ENCODE data around the gene TXNL4B. TPM values are rescaled to one million over a fixed set of nuclear protein-coding genes. Genes with fewer than 3 reads are reported as not detected.

Gene TXNL4B
- total and polyA plus RNA-seq, 2 donors from 2014 or later: 11.9 to 16.1 TPM

DNA sequence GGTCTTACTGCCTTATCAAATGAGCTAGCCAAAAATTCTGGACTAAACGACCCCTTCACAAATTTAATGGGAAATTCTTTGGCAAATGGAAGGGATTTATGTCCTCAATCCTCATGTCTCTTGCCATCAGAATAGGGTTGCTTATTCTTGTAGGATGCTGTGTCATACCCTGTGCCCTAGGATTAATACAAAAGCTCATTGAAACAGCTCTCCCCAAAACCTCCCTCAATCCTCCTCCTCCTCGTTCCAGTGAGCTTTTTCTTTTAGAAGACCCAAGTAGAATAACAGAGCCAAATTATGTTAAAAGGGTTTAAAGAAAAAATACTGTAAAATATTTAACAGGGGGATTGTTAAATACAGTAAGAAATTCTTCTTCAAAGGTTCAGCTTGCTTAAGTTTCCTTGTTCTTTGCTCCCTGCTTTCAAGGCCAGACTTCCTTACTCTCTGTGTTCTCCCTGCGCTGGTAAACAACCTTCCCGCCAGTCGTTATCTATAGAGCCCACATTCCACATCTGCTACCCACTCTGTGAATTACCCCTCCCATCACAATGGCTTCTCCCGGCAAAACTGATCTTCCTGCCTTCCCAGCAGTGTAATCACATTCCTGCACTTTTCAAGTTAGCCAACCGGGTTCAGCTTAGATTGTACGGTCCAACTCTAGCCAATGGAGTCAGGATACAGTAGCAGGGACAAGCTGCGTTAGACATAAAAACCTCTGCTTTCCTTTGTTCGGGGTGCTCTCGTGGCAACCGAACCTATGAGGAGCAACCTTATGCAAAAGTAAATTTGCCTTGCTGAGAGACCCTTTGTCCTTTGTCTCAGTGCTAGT lies 20.7 kb downstream of the TXNL4B start:
- H3K4me3 ChIP-seq (ENCODE audit: low read length in 3 of 3): no peak overlapping the region
- no peaks in the 10 kb centered on the region for H3K27me3 ChIP-seq (ENCODE audit: control insufficient read depth, insufficient read depth, low read length)
- no peak overlapping the region for H3K9ac ChIP-seq (ENCODE audit: low read length in 3 of 3)
- H3K36me3 ChIP-seq (ENCODE audit: control insufficient read depth in 2 of 3, insufficient read depth in 3 of 3, low read length in 3 of 3): no peaks in the 10 kb centered on the region
- no peak overlapping the region for H3K27ac ChIP-seq (ENCODE audit: low read depth in 2 of 2, low read length in 2 of 2)
- intact Hi-C loops (cut with DNase I): no loop called here
- H3K9me3 ChIP-seq (ENCODE audit: control insufficient read depth in 2 of 3, insufficient read depth in 1 of 3, low read length in 3 of 3): no peaks in the 10 kb centered on the region
- FAIRE-seq: no peak
- peak in 1 of 5 donors; percentile 8 for DNase-seq
- TF ChIP-seq, protein P1, sequence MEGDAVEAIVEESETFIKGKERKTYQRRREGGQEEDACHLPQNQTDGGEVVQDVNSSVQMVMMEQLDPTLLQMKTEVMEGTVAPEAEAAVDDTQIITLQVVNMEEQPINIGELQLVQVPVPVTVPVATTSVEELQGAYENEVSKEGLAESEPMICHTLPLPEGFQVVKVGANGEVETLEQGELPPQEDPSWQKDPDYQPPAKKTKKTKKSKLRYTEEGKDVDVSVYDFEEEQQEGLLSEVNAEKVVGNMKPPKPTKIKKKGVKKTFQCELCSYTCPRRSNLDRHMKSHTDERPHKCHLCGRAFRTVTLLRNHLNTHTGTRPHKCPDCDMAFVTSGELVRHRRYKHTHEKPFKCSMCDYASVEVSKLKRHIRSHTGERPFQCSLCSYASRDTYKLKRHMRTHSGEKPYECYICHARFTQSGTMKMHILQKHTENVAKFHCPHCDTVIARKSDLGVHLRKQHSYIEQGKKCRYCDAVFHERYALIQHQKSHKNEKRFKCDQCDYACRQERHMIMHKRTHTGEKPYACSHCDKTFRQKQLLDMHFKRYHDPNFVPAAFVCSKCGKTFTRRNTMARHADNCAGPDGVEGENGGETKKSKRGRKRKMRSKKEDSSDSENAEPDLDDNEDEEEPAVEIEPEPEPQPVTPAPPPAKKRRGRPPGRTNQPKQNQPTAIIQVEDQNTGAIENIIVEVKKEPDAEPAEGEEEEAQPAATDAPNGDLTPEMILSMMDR (IDR thresholded peaks at IDR 0.05; ENCODE audit: borderline replicate concordance, extremely low read depth, insufficient read depth): no peak
- H3K4me1 ChIP-seq (ENCODE audit: control insufficient read depth in 2 of 3, insufficient read depth in 2 of 3, low read depth in 1 of 3, low read length in 3 of 3): no peaks in the 10 kb centered on the region

- intact Hi-C loops (cut with DNase I): no loop called here
- TF ChIP-seq, protein P1 (IDR thresholded peaks at IDR 0.05; ENCODE audit: borderline replicate concordance, extremely low read depth, insufficient read depth): no peak
- no peak overlapping the region for H3K9ac ChIP-seq (ENCODE audit: low read length in 3 of 3)
- H3K9me3 ChIP-seq (ENCODE audit: control insufficient read depth in 2 of 3, insufficient read depth in 1 of 3, low read length in 3 of 3): no peaks in the 10 kb centered on the region
- H3K27ac ChIP-seq (ENCODE audit: low read depth in 2 of 2, low read length in 2 of 2): no peak overlapping the region
- H3K36me3 ChIP-seq (ENCODE audit: control insufficient read depth in 2 of 3, insufficient read depth in 3 of 3, low read length in 3 of 3): no peaks in the 10 kb centered on the region
- DNase-seq (no peak), FAIRE-seq (no peak)
- no peaks in the 10 kb centered on the region for H3K27me3 ChIP-seq (ENCODE audit: control insufficient read depth, insufficient read depth, low read length)
- H3K4me1 ChIP-seq (ENCODE audit: control insufficient read depth in 2 of 3, insufficient read depth in 2 of 3, low read depth in 1 of 3, low read length in 3 of 3): no peaks in the 10 kb centered on the region
- no peak overlapping the region for H3K4me3 ChIP-seq (ENCODE audit: low read length in 3 of 3)
These were observed 24.5 kb downstream of the TXNL4B start for GRCh38 chr16:72068930-72069329.

- FAIRE-seq: peak; percentile 92
- peak in 2 of 5 donors; percentile 31 to 68 for DNase-seq
- intact Hi-C loops (cut with DNase I): no loop called here
These were observed 26.7 kb downstream of the TXNL4B start for GRCh38 chr16:72066747-72067146.

More at GRCh38 chr16:72066747-72067146, 26.7 kb downstream of the TXNL4B start:
- no peaks in the 10 kb centered on the region for H3K36me3 ChIP-seq (ENCODE audit: control insufficient read depth in 2 of 3, insufficient read depth in 3 of 3, low read length in 3 of 3)
- TF ChIP-seq, protein P1 (IDR thresholded peaks at IDR 0.05; ENCODE audit: borderline replicate concordance, extremely low read depth, insufficient read depth): peak; percentile 72
- H3K27me3 ChIP-seq (ENCODE audit: control insufficient read depth, insufficient read depth, low read length): no peaks in the 10 kb centered on the region
- H3K27ac ChIP-seq (ENCODE audit: low read depth in 2 of 2, low read length in 2 of 2): no peak overlapping the region
- H3K4me3 ChIP-seq (ENCODE audit: low read length in 3 of 3): no peak overlapping the region
- no peaks in the 10 kb centered on the region for H3K9me3 ChIP-seq (ENCODE audit: control insufficient read depth in 2 of 3, insufficient read depth in 1 of 3, low read length in 3 of 3)
- H3K9ac ChIP-seq (ENCODE audit: low read length in 3 of 3): no peak overlapping the region
- H3K4me1 ChIP-seq (ENCODE audit: control insufficient read depth in 2 of 3, insufficient read depth in 2 of 3, low read depth in 1 of 3, low read length in 3 of 3): no peaks in the 10 kb centered on the region
